ENCODE data around the gene GCGR. TPM values are rescaled to one million over a fixed set of nuclear protein-coding genes. Genes with fewer than 3 reads are reported as not detected.

The GCGR gene
- total RNA-seq, 2 experiments from 2014 or later: not detected

DNA sequence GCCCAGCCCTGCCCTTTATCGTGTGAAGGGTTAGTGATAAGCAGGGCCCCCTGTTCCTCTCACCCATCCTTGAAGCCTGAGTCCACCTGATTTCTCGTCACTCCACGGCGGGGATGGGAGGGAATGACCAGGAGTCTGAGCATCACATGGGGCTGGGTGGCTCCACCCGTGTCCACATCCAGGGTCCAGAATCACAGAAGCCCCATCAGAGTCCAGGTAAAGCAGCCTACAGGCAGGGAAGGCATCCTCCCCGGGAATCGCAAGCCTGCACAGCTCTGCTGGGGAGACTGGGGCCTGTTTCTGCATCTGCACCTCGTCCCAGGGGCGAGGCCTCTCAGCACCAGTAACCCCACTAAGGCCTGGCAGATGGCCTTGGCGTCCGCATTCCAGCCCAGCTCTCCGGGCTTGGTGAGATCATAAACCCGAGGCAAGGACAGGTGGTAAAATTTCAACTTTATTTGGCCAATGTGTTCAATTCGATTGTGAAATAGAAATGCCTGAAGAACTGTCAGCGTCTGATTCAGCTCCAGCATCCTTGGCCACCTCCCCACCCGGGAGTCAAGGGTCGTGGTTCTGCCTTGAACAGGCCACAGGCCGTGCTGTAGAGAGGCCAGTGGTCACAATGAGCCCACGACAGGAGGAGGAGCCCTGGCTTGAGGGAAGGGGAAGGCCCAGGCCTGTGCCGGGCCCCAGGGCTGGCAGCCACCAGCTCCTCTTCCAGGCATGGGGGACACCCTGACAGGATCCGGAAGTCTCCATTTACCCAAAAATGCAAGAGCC lies 39.0 kb downstream of the GCGR start:
- Mint-ChIP-seq H3K9me3 (no peaks in the 10 kb centered on the region), H3K4me1 (no peaks in the 10 kb centered on the region), H3K27me3 (no peaks in the 10 kb centered on the region), H3K4me3 (no peak overlapping the region), H3K27ac (no peak overlapping the region), H3K36me3 (peaks cover 6% of the 10 kb centered on the region)
- DNase-seq (no peak), ATAC-seq (ENCODE audit: low read depth) (no peak)
- POLR2A ChIA-PET: interaction anchor here (0.8 kb wide), 1 partner anchor 10 kb away, joined by 3 read pairs; the partner anchor contains the start of gene MCRIP1

DNA sequence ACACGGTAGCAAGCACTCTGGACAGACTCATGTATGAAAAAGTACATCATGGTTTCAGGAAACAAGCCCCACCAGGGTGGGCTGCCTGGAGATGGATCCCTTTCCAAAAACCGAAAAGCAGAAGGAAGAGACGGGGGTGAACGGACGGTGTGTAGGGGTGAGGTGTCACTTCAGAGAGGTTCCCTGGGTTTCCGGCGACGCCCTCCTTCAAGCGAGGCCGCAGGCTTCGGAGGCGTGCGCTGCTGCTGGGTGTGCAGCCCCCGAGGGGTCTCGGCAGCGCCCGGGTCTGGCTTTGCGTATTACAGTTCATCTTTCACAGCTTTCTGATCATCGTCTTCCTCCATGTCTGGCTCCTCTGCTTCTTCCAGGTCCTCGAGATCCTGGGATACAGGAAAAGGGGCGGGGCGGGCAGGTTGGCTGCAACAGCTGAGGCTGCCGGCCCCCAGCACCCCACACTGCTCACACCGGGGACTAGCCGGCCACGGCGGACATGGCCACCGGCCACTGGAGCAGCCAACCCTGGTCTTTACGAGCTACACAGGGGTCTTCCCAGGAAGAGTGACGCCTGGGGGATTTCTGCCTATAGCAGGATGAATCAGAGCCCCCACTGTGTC lies 39.9 kb downstream of the GCGR start:
- H3K9me3 Mint-ChIP-seq: no peaks in the 10 kb centered on the region
- H3K36me3 Mint-ChIP-seq: peaks cover 9% of the 10 kb centered on the region
- POLR2A ChIA-PET: interaction anchor here (0.5 to 0.8 kb wide), 2 partner anchors 11 to 14 kb away, joined by 3 read pairs; partner anchors contain the start of gene MCRIP1
- DNase-seq (no peak), ATAC-seq (ENCODE audit: low read depth) (no peak)
- no peaks in the 10 kb centered on the region for H3K27me3 Mint-ChIP-seq
- H3K4me1 Mint-ChIP-seq: no peaks in the 10 kb centered on the region
- no peak overlapping the region for H3K4me3 Mint-ChIP-seq
- H3K27ac Mint-ChIP-seq: no peak overlapping the region

DNA sequence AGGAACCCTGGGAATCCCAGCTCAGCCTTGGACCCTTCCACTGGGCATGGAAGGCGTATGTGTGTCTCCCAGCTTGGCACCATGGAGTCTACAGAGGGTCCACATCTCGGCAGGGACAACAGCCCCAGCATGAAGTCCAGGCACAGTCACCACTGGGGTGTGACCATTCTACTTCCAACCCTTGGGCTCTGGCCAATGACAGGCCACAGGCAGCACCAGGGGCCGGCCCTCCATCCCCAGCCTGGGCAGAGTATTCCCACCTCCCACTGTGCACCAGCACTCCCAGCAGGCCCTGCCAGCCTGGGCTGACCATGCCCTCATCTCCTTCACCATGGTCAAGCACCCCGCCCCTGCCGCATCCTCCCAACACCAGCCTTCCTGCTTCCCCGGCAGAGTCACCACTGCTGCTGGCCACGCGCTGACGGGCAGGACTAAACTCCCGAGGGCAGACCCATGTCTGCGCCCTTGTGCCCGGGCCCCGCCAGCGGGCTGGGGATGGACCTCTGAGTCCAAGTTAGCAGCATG lies 40.4 kb downstream of the GCGR start:
- POLR2A ChIA-PET: no interaction called here
- H3K27ac Mint-ChIP-seq: no peak overlapping the region
- no peaks in the 10 kb centered on the region for H3K27me3 Mint-ChIP-seq
- H3K9me3 Mint-ChIP-seq: no peaks in the 10 kb centered on the region
- no peak for ATAC-seq (ENCODE audit: low read depth)
- H3K36me3 Mint-ChIP-seq: peaks cover 9% of the 10 kb centered on the region
- no peak overlapping the region for H3K4me3 Mint-ChIP-seq
- no peaks in the 10 kb centered on the region for H3K4me1 Mint-ChIP-seq
- DNase-seq: no peak

DNA sequence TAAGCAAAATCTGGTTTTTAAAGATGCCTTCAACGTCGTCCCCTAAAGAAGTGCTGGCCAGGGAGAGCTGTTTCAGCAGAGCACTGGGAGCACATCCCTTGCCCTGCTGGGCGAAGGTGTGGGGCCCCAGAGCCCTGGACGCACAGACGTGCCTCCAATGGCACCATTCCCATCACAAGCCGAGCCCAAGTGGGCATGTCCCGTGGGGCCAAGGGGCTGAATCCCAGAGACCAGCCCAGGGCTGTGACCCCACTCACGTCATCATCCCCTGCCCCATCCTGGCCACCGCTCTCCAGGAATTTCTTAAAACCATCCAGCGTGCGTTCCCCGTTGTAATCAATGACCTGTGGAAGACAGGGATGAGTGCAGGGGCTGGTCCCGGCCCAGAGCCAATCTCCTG lies 40.9 kb downstream of the GCGR start:
- POLR2A ChIA-PET: no interaction called here
- Mint-ChIP-seq H3K27me3 (no peaks in the 10 kb centered on the region), H3K27ac (no peak overlapping the region), H3K4me3 (no peak overlapping the region), H3K36me3 (peaks cover 9% of the 10 kb centered on the region), H3K4me1 (no peaks in the 10 kb centered on the region), H3K9me3 (no peaks in the 10 kb centered on the region)
- no peak for DNase-seq
- ATAC-seq (ENCODE audit: low read depth): no peak

DNA sequence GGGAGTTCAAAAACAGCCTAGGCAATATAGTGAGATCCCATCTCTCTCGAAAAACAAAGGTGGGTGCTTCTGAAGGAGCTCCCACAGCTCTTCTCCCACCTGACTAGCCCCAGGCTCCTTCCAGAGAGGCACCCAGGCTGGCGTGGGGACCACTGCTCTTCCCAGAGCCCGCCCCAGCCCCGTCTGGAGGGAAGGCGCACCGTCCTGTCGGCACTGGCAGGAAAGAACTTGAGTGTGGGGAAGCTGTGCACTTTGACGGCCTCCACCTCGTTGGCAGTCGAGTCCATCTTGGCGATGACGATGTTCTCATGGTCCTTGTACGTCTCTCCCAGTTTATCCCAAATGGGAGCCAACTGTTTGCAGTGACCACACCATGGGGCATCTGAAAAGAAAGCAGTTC lies 41.4 kb downstream of the GCGR start:
- Mint-ChIP-seq H3K27me3 (no peaks in the 10 kb centered on the region), H3K27ac (no peak overlapping the region), H3K4me1 (no peaks in the 10 kb centered on the region), H3K9me3 (no peaks in the 10 kb centered on the region), H3K36me3 (peaks cover 9% of the 10 kb centered on the region), H3K4me3 (no peak overlapping the region)
- POLR2A ChIA-PET: interaction anchor here (0.6 kb wide), 1 partner anchor 11 kb away, joined by 3 read pairs; no protein-coding TSS in a partner anchor
- DNase-seq: no peak
- ATAC-seq (ENCODE audit: low read depth): no peak

DNA sequence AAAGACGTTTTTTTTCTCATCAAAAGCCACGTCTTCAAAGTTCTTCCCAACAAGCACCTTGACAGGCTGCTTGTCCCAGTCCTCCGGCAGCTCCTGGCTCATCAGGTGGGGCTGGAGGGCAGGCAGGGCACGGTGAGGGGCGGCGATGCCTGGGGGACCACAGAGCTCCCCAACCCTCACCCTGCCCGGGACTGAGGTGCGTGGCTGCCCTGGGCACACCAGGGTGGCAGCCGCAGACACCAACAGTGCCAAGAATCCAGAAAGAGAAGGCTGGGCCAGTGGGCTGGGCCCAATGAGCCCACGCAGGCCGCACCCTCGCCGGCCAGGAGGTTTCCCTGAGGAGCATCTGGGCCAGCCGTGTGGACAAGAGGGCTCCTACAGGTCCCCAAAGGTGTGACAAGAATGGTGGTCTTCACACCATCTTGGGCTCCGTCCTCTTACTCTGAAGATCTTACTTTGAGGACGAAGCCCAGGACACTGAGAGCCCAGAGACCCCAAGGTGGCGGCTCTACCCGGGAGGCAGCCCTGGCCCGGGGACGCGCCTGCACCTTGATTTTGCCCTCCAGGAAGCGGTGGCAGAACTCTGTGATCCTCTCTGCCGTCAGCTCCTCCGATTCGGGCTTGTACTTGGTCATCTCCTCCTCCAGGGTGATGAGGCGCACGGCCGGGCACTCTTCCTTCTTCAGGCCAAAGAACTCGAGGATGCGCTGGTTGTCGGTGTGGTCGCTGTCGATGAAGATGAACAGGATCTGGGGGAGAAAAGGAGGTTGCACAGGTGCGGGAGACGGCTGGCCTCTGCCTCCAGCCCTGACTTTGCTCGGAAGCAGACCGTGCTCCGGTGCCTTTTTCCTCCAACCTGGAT lies 42.2 kb downstream of the GCGR start:
- H3K4me3 Mint-ChIP-seq: no peak overlapping the region
- POLR2A ChIA-PET: interaction anchor here (0.6 kb wide), 1 partner anchor 11 kb away, joined by 3 read pairs; no protein-coding TSS in a partner anchor

DNA sequence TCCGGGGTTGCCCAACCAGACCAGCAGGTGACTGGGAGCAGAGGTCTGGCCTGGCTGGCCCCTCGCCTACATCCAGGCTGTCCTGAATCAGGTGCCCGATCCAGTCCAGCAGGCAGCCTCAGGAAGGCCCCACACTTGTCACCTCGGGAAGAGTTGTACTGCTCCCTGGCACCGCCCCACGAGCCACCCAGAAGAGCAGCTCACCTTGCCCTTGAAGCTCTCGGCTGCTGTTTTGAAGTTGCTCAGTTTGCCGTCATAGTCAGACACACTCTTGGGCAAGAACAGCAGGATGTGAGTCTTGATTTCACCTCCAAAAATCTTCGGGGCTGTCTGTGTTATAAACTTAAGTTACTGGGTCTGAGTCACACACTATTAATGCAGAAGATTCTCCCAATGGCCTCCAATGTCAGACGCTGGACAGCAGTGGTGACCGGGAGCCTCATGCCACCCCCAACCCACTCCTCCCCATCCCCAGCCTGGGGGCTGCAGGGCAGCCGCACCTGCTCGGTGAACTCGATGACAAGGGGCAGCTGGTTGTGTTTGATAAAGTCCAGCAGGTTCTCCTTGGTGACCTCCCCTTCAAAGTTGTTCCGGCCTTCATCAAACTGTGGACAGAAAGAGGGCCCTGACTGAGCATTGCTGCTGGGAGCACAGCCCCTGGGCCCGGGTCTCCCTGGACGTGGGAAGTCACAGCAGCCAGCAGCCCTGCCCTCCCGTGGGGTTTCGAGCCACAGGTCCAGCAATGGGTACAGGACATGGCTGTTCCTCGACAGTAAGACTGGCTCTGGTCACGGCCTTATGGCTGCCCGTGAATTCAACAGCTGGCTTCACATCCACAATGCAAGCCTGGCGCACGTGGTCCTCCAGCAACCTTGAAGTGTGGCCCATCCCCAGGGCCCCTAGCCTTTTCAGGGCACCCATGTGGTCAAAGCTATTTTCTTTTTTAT lies 43.1 kb downstream of the GCGR start:
- H3K4me1 Mint-ChIP-seq: no peaks in the 10 kb centered on the region
- no peaks in the 10 kb centered on the region for H3K27me3 Mint-ChIP-seq
- no peaks in the 10 kb centered on the region for H3K9me3 Mint-ChIP-seq
- H3K4me3 Mint-ChIP-seq: no peak overlapping the region
- no peak overlapping the region for H3K27ac Mint-ChIP-seq
- ATAC-seq (ENCODE audit: low read depth): no peak
- no peak for DNase-seq
- peaks cover 11% of the 10 kb centered on the region for H3K36me3 Mint-ChIP-seq
- POLR2A ChIA-PET: interaction anchor here (0.6 kb wide), 1 partner anchor 59 kb away, joined by 3 read pairs; no protein-coding TSS in a partner anchor

More for the DNA sequence above, 42.2 kb downstream of the GCGR start:
- Mint-ChIP-seq H3K4me1 (no peaks in the 10 kb centered on the region), H3K9me3 (no peaks in the 10 kb centered on the region), H3K27me3 (no peaks in the 10 kb centered on the region), H3K36me3 (peaks cover 9% of the 10 kb centered on the region), H3K27ac (no peak overlapping the region)
- DNase-seq: no peak
- ATAC-seq (ENCODE audit: low read depth): no peak

DNA sequence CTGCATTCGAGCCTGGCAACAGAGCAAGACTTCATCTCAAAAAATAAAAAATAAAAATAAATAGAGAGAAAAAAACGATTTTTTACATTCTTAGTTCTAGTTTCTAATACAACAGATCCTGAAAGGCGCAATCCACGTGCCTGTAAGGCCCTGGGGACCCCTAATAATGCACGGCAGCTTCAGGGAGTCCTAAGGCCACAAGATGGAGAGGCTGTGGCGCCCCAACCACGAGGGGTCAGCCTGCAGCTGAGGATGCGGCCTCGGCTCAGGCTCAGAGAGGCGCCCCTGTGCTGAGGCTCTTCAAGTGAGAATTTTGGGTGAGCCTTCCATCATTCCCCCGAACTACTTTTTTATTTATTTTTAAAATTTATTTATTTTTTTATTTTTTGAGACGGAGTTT lies 45.5 kb downstream of the GCGR start:
- Mint-ChIP-seq H3K36me3 (peaks cover 19% of the 10 kb centered on the region), H3K9me3 (no peaks in the 10 kb centered on the region), H3K27me3 (no peaks in the 10 kb centered on the region), H3K27ac (no peak overlapping the region), H3K4me1 (peaks cover 2% of the 10 kb centered on the region), H3K4me3 (no peak overlapping the region)
- POLR2A ChIA-PET: no interaction called here
- no peak for DNase-seq
- no peak for ATAC-seq (ENCODE audit: low read depth)

DNA sequence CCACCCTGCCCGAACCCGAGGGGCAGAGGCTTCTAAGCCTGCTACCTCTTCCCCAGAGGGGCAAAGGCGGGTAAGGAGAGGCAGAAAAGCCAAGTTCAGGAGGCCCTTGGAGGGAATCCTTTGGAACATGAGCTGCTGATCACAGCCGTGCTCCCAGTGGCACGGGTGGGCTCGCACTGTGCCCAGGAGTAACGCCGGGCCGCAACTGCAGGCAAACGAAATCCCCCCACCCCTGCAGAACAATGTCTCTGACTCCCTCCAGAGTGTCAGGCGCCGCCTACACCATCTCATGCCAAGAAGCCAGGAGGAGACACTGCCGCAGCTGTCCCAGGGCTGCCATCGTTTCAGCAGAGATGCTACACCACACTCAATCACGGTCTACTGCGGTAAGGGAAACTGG lies 47.5 kb downstream of the GCGR start:
- no peaks in the 10 kb centered on the region for H3K9me3 Mint-ChIP-seq
- H3K4me1 Mint-ChIP-seq: peaks cover 2% of the 10 kb centered on the region
- H3K27me3 Mint-ChIP-seq: no peaks in the 10 kb centered on the region
- ATAC-seq (ENCODE audit: low read depth): no peak
- POLR2A ChIA-PET: interaction anchor here (1.3 kb wide), 1 partner anchor 18 kb away, joined by 3 read pairs; the partner anchor contains the start of gene MCRIP1
- DNase-seq: no peak
- H3K4me3 Mint-ChIP-seq: no peak overlapping the region
- peaks cover 16% of the 10 kb centered on the region for H3K36me3 Mint-ChIP-seq
- no peak overlapping the region for H3K27ac Mint-ChIP-seq

DNA sequence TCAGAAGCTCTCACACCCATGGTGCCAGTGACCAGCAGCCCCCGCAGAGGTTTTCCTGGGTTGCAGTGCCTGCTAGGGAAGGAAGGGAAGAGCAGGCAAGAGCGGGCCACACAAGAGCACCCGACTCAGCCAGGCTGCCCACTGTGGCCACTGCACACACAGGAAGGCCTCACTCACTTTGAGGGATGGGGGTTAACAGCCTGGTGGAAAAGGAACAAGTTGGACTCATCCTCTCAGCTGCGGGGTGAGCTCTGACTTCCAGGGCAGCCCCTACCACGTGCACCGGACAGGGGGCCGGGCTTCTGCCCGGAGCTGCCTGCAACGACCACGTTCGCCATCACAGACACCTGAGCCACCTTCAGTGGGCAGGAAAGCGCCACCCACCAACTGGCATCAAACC lies 48.3 kb downstream of the GCGR start:
- DNase-seq: no peak
- Mint-ChIP-seq H3K4me1 (peaks cover 2% of the 10 kb centered on the region), H3K27me3 (no peaks in the 10 kb centered on the region), H3K36me3 (peaks cover 15% of the 10 kb centered on the region), H3K27ac (no peak overlapping the region), H3K9me3 (no peaks in the 10 kb centered on the region), H3K4me3 (no peak overlapping the region)
- POLR2A ChIA-PET: interaction anchor here (1.0 to 1.3 kb wide), 2 partner anchors 19 to 23 kb away, joined by 3 read pairs; partner anchors contain the start of gene MCRIP1
- ATAC-seq (ENCODE audit: low read depth): no peak

DNA sequence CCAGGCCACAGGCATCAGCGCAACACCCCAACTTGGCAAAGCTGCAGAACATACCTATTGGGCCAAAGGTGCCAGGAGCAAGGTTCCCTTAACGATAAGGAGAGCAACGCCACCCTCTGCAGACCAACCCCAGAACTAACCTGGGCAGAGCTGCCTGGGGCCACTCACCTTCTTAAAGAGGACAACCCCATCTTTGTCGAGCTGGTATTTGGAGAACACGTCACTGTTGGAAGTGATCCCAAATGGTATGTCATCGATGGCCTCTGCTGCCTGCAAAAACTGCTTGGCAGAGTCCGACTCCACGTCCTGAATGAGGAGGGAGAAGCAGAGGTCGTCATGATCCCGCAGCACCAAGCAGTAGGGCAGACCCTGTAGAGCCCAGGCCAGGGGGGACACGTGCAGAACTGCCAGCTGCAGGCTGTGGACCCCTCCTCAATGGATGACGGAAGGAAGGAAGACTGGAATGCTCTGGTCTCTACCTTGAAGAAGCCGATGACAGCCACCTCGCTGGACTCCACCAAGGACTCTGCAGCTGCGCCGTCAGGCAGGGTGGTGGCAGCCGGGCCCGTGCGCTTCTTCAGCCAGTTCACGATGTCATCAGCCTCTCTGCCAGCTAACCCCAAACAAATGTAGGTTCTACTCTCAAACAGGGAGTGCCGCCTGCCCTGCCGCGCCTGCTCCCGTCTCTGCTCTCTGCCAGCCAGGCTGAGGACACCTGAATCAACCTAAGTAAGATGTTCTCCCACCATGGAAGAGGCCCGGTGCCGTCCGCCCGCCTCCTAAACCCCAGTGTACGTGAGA lies 51.2 kb downstream of the GCGR start:
- no peaks in the 10 kb centered on the region for H3K27me3 Mint-ChIP-seq
- no peaks in the 10 kb centered on the region for H3K9me3 Mint-ChIP-seq
- POLR2A ChIA-PET: interaction anchor here (0.6 to 1.2 kb wide), 2 partner anchors 37 to 48 kb away, joined by 3 to 4 read pairs; no protein-coding TSS in a partner anchor
- no peak for DNase-seq
- H3K36me3 Mint-ChIP-seq: peaks cover 29% of the 10 kb centered on the region
- no peak overlapping the region for H3K4me3 Mint-ChIP-seq
- H3K27ac Mint-ChIP-seq: no peak overlapping the region
- peaks cover 13% of the 10 kb centered on the region for H3K4me1 Mint-ChIP-seq
- no peak for ATAC-seq (ENCODE audit: low read depth)

Data from activated naive CD8-positive, alpha-beta T cell treated with anti-CD3 and anti-CD28 coated beads, Interleukin-2, amount 10 ng/mL, durations not matched to agents 7 days and 5 days (primary cell).